Measurements from ENCODE around the gene NEU4.

NEU4 gene

DNA sequence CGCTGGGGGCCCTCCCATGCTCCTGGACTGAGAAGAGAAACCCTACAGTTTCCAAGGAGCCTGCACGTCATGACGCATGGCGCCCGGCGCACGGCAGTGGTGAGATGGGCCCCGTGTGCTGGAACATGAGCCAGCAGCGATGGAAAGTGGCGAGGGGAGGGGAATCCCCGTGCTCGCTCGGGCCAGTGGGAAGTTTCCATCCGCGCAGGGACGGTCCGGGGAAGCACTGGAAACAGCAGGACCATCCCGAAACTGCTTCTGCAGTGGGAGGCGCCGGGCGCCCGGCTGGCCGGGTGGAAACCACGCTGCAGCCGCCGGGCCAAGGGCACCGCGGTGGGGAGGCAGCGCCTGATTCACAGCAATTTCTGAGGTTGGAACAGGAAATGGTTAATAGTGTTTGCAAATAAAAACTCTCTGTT, 54.6 kb downstream of the NEU4 start:
- no peak for DNase-seq (ENCODE audit: low read depth, low spot score)

GRCh38 chr2:241864168-241864849, 55.3 kb downstream of the NEU4 start:
- no peak for DNase-seq (ENCODE audit: low read depth, low spot score)

DNA sequence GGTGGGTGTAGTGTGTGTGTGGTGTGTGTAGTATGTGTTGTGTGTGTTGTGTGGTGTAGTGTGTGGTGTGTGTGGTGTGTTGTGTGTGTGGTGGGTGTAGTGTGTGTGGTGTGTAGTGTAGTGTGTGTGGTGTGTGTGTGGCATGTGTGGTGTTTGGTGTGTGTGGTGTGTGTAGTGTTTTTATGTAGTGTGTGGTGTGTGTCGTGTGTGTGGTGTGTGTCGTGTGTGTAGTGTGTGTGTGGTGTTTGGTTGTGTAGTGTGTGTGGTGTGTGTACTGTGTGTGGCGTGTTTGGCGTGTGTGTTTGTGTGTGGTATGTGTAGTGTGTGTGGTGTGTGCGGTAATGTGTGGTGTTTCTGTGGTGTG, 55.8 kb downstream of the NEU4 start:
- no peak for DNase-seq (ENCODE audit: low read depth, low spot score)

GRCh38 chr2:241865416-241865956, 56.5 kb downstream of the NEU4 start:
- no peak for DNase-seq (ENCODE audit: low read depth, low spot score)

GRCh38 chr2:241865957-241866789, 57.2 kb downstream of the NEU4 start:
- DNase-seq (ENCODE audit: low read depth, low spot score), result peak; percentile 67
